PC-9 (cell line): Measurements from ENCODE around the gene SPOP. TPM values are rescaled to one million over a fixed set of nuclear protein-coding genes. Genes with fewer than 3 reads are reported as not detected.

Source experiments
- BruUV-seq: library from RNA; stranded (reverse); fragments of 400-500 nt; replicated peaks from 2 replicates; lab custom pipeline; 2021; lab: Mats Ljungman, UMichigan
- CTCF ChIA-PET: fragments of 300-600 bp; sonication (Branson Sonifier 250); formaldehyde crosslinking; loops from one replicate; lab custom pipeline; 2022; ENCODE audit warnings: antibody characterized with exemption; lab: Charles Lee
- POLR2A ChIA-PET: fragments of 300-600 bp; sonication (Branson Sonifier 250); formaldehyde crosslinking; loops from one replicate; lab custom pipeline; 2022; ENCODE audit warnings: antibody characterized with exemption; ENCODE audit not compliant: unreplicated experiment; lab: Charles Lee
- DNase-seq, 2 experiments: peaks; one replicate each; pipeline versions ENCODE4 v3.0.0 to v3.0.0-alpha.2; 2015 to 2022; ENCODE audit warnings: mixed read lengths in 1 of 2
- H2AFZ ChIP-seq: fragments of 200-600 bp; sonication (generic); 2 replicates; pipeline ENCODE4 v1.8.1; 2017; ENCODE audit warnings: antibody characterized with exemption
- H3F3A ChIP-seq: fragments of 200-600 bp; sonication (generic); 2 replicates; pipeline ENCODE4 v1.8.1; 2017; ENCODE audit warnings: antibody characterized with exemption, mild to moderate bottlenecking, low read depth; ENCODE audit not compliant: insufficient read depth
- H3K27ac ChIP-seq: fragments of 200-600 bp; sonication (generic); 2 replicates; pipeline ENCODE4 v1.6.1; 2016; ENCODE audit warnings: mixed run types
- H3K27me3 ChIP-seq: fragments of 200-600 bp; sonication (generic); 2 replicates; pipeline ENCODE4 v1.6.1; 2016; ENCODE audit warnings: low read depth, mixed run types; ENCODE audit not compliant: insufficient read depth
- H3K36me3 ChIP-seq: fragments of 200-600 bp; sonication (generic); 2 replicates; pipeline ENCODE4 v1.6.1; 2016; ENCODE audit warnings: low read depth, mixed run types
- H3K4me1 ChIP-seq: fragments of 200-600 bp; sonication (generic); replicated peaks from 2 replicates; pipeline ENCODE4 v1.6.1; 2016; ENCODE audit warnings: mixed run types; ENCODE audit not compliant: insufficient read depth
- H3K4me2 ChIP-seq: fragments of 200-600 bp; sonication (generic); 2 replicates; pipeline ENCODE4 v1.6.1; 2017; ENCODE audit warnings: mixed run types
- H3K4me3 ChIP-seq: fragments of 200-600 bp; sonication (generic); 2 replicates; pipeline ENCODE4 v1.6.1; 2016; ENCODE audit warnings: mixed run types
- H3K79me2 ChIP-seq: fragments of 200-600 bp; sonication (generic); 2 replicates; pipeline ENCODE4 v1.6.1; 2017; ENCODE audit warnings: low read depth, mixed run types
- H3K9me2 ChIP-seq: fragments of 200-600 bp; sonication (generic); 2 replicates; pipeline ENCODE4 v1.8.1; 2017; ENCODE audit warnings: mild to moderate bottlenecking; ENCODE audit not compliant: insufficient read depth
- H3K9me3 ChIP-seq: fragments of 200-600 bp; sonication (generic); 2 replicates; pipeline ENCODE4 v1.8.1; 2016; ENCODE audit warnings: low read depth; ENCODE audit not compliant: insufficient read depth
- H4K20me1 ChIP-seq: fragments of 200-600 bp; sonication (generic); 2 replicates; pipeline ENCODE4 v1.8.1; 2017; ENCODE audit not compliant: insufficient read depth
- CTCF ChIP-seq: fragments of 200-600 bp; sonication (generic); conservative IDR thresholded peaks from 2 replicates; pipeline ENCODE4 v1.6.1; 2017; ENCODE audit warnings: mixed run types, antibody characterized with exemption, mild to moderate bottlenecking, moderate library complexity
- EZH2 ChIP-seq: fragments of 200-600 bp; sonication (generic); IDR thresholded peaks from 2 replicates; pipeline ENCODE4 v1.8.0; 2017; ENCODE audit warnings: antibody characterized with exemption, low read depth
- intact Hi-C: fragments of 100-400 bp; cut with micrococcal nuclease; formaldehyde crosslinking; loops from one replicate; pipeline ENCODE4 v1.10.0; 2022; ENCODE audit not compliant: unreplicated experiment
- total RNA-seq: library from RNA; stranded (reverse); gene quantifications from 2 replicates; pipeline ENCODE4 v1.2.3, GENCODE V29; 2021

Gene SPOP
- total RNA-seq, 1 experiment from 2014 or later = 41.7 TPM

- H3F3A ChIP-seq = no peaks in the 10 kb centered on the region; the same call in 1 of the 2 replicates
- no peaks in the 10 kb centered on the region for H3K27me3 ChIP-seq
- no peaks in the 10 kb centered on the region for H3K79me2 ChIP-seq
- H4K20me1 ChIP-seq = no peaks in the 10 kb centered on the region
- no peak for DNase-seq
- H3K9me2 ChIP-seq = no peaks in the 10 kb centered on the region
- TF ChIP-seq CTCF = no peak
- TF ChIP-seq EZH2 = no peak
- no peaks in the 10 kb centered on the region for H3K4me1 ChIP-seq
- H2AFZ ChIP-seq = no peak overlapping the region
- no peak overlapping the region for H3K4me3 ChIP-seq
- no TSS peak for BruUV-seq
- no peak overlapping the region for H3K4me2 ChIP-seq
- ChIA-PET CTCF (interaction anchor here (0.5 to 1.8 kb wide), 4 partner anchors 141 to 240 kb away, joined by 4 to 12 read pairs (median 5); partner anchors contain the start of gene PHB1), POLR2A (no interaction called here)
- no peaks in the 10 kb centered on the region for H3K36me3 ChIP-seq
- intact Hi-C loops = no loop called here
- H3K9me3 ChIP-seq = no peaks in the 10 kb centered on the region
- H3K27ac ChIP-seq = no peak overlapping the region
These were observed 123.0 kb downstream of the SPOP start for GRCh38 chr17:49554694-49555494.

- BruUV-seq = no TSS peak
- ChIA-PET POLR2A (no interaction called here), CTCF (no interaction called here)
- Histone ChIP-seq H3K4me1 (no peaks in the 10 kb centered on the region), H3K79me2 (no peaks in the 10 kb centered on the region), H3F3A (no peaks in the 10 kb centered on the region; the same call in 1 of the 2 replicates), H3K27me3 (no peaks in the 10 kb centered on the region), H4K20me1 (no peaks in the 10 kb centered on the region), H3K9me2 (no peaks in the 10 kb centered on the region), H3K9me3 (no peaks in the 10 kb centered on the region), H2AFZ (no peak overlapping the region), H3K4me2 (no peak overlapping the region), H3K36me3 (no peaks in the 10 kb centered on the region), H3K4me3 (no peak overlapping the region), H3K27ac (no peak overlapping the region)
- no peak for DNase-seq
- intact Hi-C loops = no loop called here
- no peak for TF ChIP-seq EZH2
- TF ChIP-seq CTCF = no peak
These were observed 124.1 kb downstream of the SPOP start for GRCh38 chr17:49553676-49554335.

GRCh38 chr17:49552070-49552751 lies 125.7 kb downstream of the SPOP start:
- H3K9me3 ChIP-seq = no peaks in the 10 kb centered on the region
- H3K4me1 ChIP-seq = no peaks in the 10 kb centered on the region
- ChIA-PET CTCF (no interaction called here), POLR2A (no interaction called here)
- H3K27me3 ChIP-seq = peaks cover 2% of the 10 kb centered on the region; the same call in 1 of the 2 replicates
- no peak overlapping the region for H3K4me3 ChIP-seq
- H3K79me2 ChIP-seq = no peaks in the 10 kb centered on the region
- DNase-seq = no peak
- no peak overlapping the region for H3K27ac ChIP-seq
- no peaks in the 10 kb centered on the region for H4K20me1 ChIP-seq
- no peak overlapping the region for H3K4me2 ChIP-seq
- no peaks in the 10 kb centered on the region for H3K9me2 ChIP-seq
- TF ChIP-seq CTCF (no peak), EZH2 (no peak)
- intact Hi-C loops = no loop called here
- no peaks in the 10 kb centered on the region; the same call in 1 of the 2 replicates for H3F3A ChIP-seq
- BruUV-seq = no TSS peak
- no peak overlapping the region for H2AFZ ChIP-seq
- no peaks in the 10 kb centered on the region for H3K36me3 ChIP-seq
